Caco-2 (cell line): ENCODE measurements around the gene KCNQ1OT1. TPM values are rescaled to one million over a fixed set of nuclear protein-coding genes. Genes with fewer than 3 reads are reported as not detected.

Experiments
- BruUV-seq: library from RNA; stranded (reverse); fragments of 400-500 nt; replicated peaks from 2 replicates; lab custom pipeline; 2021; lab: Mats Ljungman, UMichigan
- CTCF ChIA-PET: fragments of 300-600 bp; sonication (Branson Sonifier 250); formaldehyde crosslinking; loops from one replicate; lab custom pipeline; 2022; ENCODE audit warnings: antibody characterized with exemption; lab: Charles Lee
- POLR2A ChIA-PET: fragments of 300-600 bp; sonication (Branson Sonifier 250); formaldehyde crosslinking; loops from one replicate; lab custom pipeline; 2022; ENCODE audit warnings: antibody characterized with exemption; lab: Charles Lee
- DNase-seq, 2 experiments: peaks; one replicate each; pipeline versions ENCODE4 v3.0.0 to v3.0.0-alpha.2; 2020 to 2022
- H3K27me3 ChIP-seq: replicated peaks from 2 replicates; pipeline ENCODE4 v1.6.0; 2011; ENCODE audit warnings: low read length; ENCODE audit not compliant: control insufficient read depth, insufficient read depth
- H3K36me3 ChIP-seq: 2 replicates; pipeline ENCODE4 v1.5.1; 2011; ENCODE audit warnings: low read length; ENCODE audit not compliant: control insufficient read depth, insufficient read depth
- H3K4me1 ChIP-seq: fragments of 250-450 bp; sonication (Bioruptor Pico); 2 replicates; pipeline ENCODE4 v1.5.1; 2020; ENCODE audit warnings: mild to moderate bottlenecking
- H3K4me3 ChIP-seq: 2 replicates; pipeline ENCODE4 v1.5.1; 2011; ENCODE audit warnings: low read depth, mild to moderate bottlenecking, control low read depth, low read length
- H3K9me3 ChIP-seq: fragments of 250-450 bp; sonication (Bioruptor Pico); 2 replicates; pipeline ENCODE4 v1.5.1; 2020; ENCODE audit warnings: mild to moderate bottlenecking, moderate library complexity
- H3K27ac Mint-ChIP-seq: one replicate; pipeline ENCODE4 v1.8.0; 2022; ENCODE audit warnings: mixed read lengths; ENCODE audit not compliant: unreplicated experiment
- H3K27me3 Mint-ChIP-seq: one replicate; pipeline ENCODE4 v1.8.0; 2022; ENCODE audit warnings: mixed read lengths; ENCODE audit not compliant: insufficient read depth, unreplicated experiment
- H3K36me3 Mint-ChIP-seq: one replicate; pipeline ENCODE4 v1.8.0; 2022; ENCODE audit warnings: mild to moderate bottlenecking, mixed read lengths; ENCODE audit not compliant: insufficient read depth, unreplicated experiment
- H3K4me1 Mint-ChIP-seq: one replicate; pipeline ENCODE4 v1.8.0; 2022; ENCODE audit warnings: low read depth, mixed read lengths; ENCODE audit not compliant: unreplicated experiment
- H3K4me3 Mint-ChIP-seq: one replicate; pipeline ENCODE4 v1.8.0; 2022; ENCODE audit warnings: mild to moderate bottlenecking, moderate library complexity, mixed read lengths; ENCODE audit not compliant: unreplicated experiment
- H3K9me3 Mint-ChIP-seq: one replicate; pipeline ENCODE4 v1.8.0; 2022; ENCODE audit warnings: mixed read lengths; ENCODE audit not compliant: unreplicated experiment
- CTCF ChIP-seq, 2 experiments: fragments of 200-600 bp in 1 of 2; IDR thresholded peaks; 1 replicate in 1 of 2; 2 replicates in 1 of 2; pipeline versions ENCODE4 v1.5.1 to v1.8.0; 2011 to 2022; ENCODE audit warnings: antibody characterized with exemption in 1 of 2, control low read depth in 1 of 2, inconsistent platforms in 1 of 2, low read depth in 1 of 2, low read length in 1 of 2, mild to moderate bottlenecking in 1 of 2, moderate library complexity in 1 of 2; ENCODE audit not compliant: insufficient read depth in 1 of 2, severe bottlenecking in 1 of 2, unreplicated experiment in 1 of 2
- intact Hi-C: fragments of 100-400 bp; cut with micrococcal nuclease; formaldehyde crosslinking; loops from one replicate; pipeline ENCODE4 v1.10.0; 2022; ENCODE audit not compliant: unreplicated experiment
- total RNA-seq: library from RNA; stranded (reverse); gene quantifications from 2 replicates; pipeline ENCODE4 v1.2.3, GENCODE V29; 2022

Gene KCNQ1OT1
- total RNA-seq, 1 experiment from 2014 or later: 7.5 TPM

- peaks cover 5% of the 10 kb centered on the region for H3K36me3 ChIP-seq
- no peaks in the 10 kb centered on the region for H3K27me3 ChIP-seq
- no peaks in the 10 kb centered on the region for H3K9me3 ChIP-seq
- no peaks in the 10 kb centered on the region for H3K9me3 Mint-ChIP-seq
- ChIA-PET CTCF (interaction anchor here (0.5 to 0.7 kb wide), 2 partner anchors 211 to 225 kb away, joined by 3 read pairs; no protein-coding TSS in a partner anchor), POLR2A (interaction anchor here (0.6 kb wide), 1 partner anchor 228 kb away, joined by 17 read pairs; no protein-coding TSS in a partner anchor)
- no peaks in the 10 kb centered on the region for H3K27me3 Mint-ChIP-seq
- H3K4me1 ChIP-seq: 0 out of 2 replicates have a peak, but pooled peaks cover 2% of the 10 kb centered on the region
- H3K4me1 Mint-ChIP-seq: peaks cover 12% of the 10 kb centered on the region
- peaks cover 79% of the 10 kb centered on the region for H3K36me3 Mint-ChIP-seq
- no peak for DNase-seq
- H3K4me3 ChIP-seq: no peak overlapping the region
- no TSS peak for BruUV-seq
- H3K4me3 Mint-ChIP-seq: no peak overlapping the region
- intact Hi-C loops: no loop called here
- TF ChIP-seq CTCF (IDR thresholded peaks at IDR 0.05; ENCODE audit: insufficient read depth in 1 of 2, low read depth in 1 of 2, low read length in 1 of 2, severe bottlenecking in 1 of 2, unreplicated experiment in 1 of 2): no peak
- no peak overlapping the region for H3K27ac Mint-ChIP-seq
Measured at GRCh38 chr11:2678396-2678795, 21.4 kb downstream of the KCNQ1OT1 start.

GRCh38 chr11:2677127-2677526, 22.7 kb downstream of the KCNQ1OT1 start:
- Mint-ChIP-seq H3K27ac (no peak overlapping the region), H3K36me3 (peaks cover 78% of the 10 kb centered on the region), H3K9me3 (no peaks in the 10 kb centered on the region), H3K27me3 (no peaks in the 10 kb centered on the region), H3K4me1 (peaks cover 8% of the 10 kb centered on the region), H3K4me3 (no peak overlapping the region)
- POLR2A ChIA-PET: no interaction called here
- no peak for TF ChIP-seq CTCF (IDR thresholded peaks at IDR 0.05; ENCODE audit: insufficient read depth in 1 of 2, low read depth in 1 of 2, low read length in 1 of 2, severe bottlenecking in 1 of 2, unreplicated experiment in 1 of 2)
- no peak overlapping the region for H3K4me3 ChIP-seq
- BruUV-seq: no TSS peak
- intact Hi-C loops: no loop called here
- DNase-seq: no peak
- CTCF ChIA-PET: interaction anchor here (1.0 kb wide), 1 partner anchor 212 kb away, joined by 3 read pairs; no protein-coding TSS in a partner anchor
- no peaks in the 10 kb centered on the region for H3K9me3 ChIP-seq
- 0 out of 2 replicates have a peak, but pooled peaks cover 2% of the 10 kb centered on the region for H3K4me1 ChIP-seq
- H3K36me3 ChIP-seq: peaks cover 3% of the 10 kb centered on the region
- H3K27me3 ChIP-seq: no peaks in the 10 kb centered on the region

GRCh38 chr11:2675540-2675939, 24.3 kb downstream of the KCNQ1OT1 start:
- peaks cover 8% of the 10 kb centered on the region for H3K4me1 Mint-ChIP-seq
- intact Hi-C loops: no loop called here

More at GRCh38 chr11:2675540-2675939, 24.3 kb downstream of the KCNQ1OT1 start:
- no peaks in the 10 kb centered on the region for H3K27me3 Mint-ChIP-seq
- Histone ChIP-seq H3K4me1 (0 out of 2 replicates have a peak, but pooled peaks cover 2% of the 10 kb centered on the region), H3K9me3 (no peaks in the 10 kb centered on the region), H3K27me3 (no peaks in the 10 kb centered on the region), H3K4me3 (no peak overlapping the region), H3K36me3 (peaks cover 7% of the 10 kb centered on the region)
- POLR2A ChIA-PET: no interaction called here
- no peak overlapping the region for H3K4me3 Mint-ChIP-seq
- no peak for TF ChIP-seq CTCF (IDR thresholded peaks at IDR 0.05; ENCODE audit: insufficient read depth in 1 of 2, low read depth in 1 of 2, low read length in 1 of 2, severe bottlenecking in 1 of 2, unreplicated experiment in 1 of 2)
- no TSS peak for BruUV-seq
- H3K9me3 Mint-ChIP-seq: no peaks in the 10 kb centered on the region
- CTCF ChIA-PET: no interaction called here
- peak in 1 of 2 experiments; percentile 13 for DNase-seq
- no peak overlapping the region for H3K27ac Mint-ChIP-seq
- H3K36me3 Mint-ChIP-seq: peaks cover 73% of the 10 kb centered on the region
